GM19023 (cell line): ENCODE results near the gene COL6A1.
A peak's percentile ranks its signal among the peaks of the same experiment; 100 is the strongest.
"Not testable (repeated sequence)": the region's sequence is repeated elsewhere in the genome, so short reads cannot be mapped to it uniquely, and the experiment has no call there.

Experiments
- ATAC-seq: cut with Tn5 transposase; IDR thresholded peaks from one replicate; pipeline ENCODE4 v1.9.1; 2021; ENCODE audit warnings: mild to moderate bottlenecking, moderate library complexity; ENCODE audit not compliant: unreplicated experiment

COL6A1 gene

DNA sequence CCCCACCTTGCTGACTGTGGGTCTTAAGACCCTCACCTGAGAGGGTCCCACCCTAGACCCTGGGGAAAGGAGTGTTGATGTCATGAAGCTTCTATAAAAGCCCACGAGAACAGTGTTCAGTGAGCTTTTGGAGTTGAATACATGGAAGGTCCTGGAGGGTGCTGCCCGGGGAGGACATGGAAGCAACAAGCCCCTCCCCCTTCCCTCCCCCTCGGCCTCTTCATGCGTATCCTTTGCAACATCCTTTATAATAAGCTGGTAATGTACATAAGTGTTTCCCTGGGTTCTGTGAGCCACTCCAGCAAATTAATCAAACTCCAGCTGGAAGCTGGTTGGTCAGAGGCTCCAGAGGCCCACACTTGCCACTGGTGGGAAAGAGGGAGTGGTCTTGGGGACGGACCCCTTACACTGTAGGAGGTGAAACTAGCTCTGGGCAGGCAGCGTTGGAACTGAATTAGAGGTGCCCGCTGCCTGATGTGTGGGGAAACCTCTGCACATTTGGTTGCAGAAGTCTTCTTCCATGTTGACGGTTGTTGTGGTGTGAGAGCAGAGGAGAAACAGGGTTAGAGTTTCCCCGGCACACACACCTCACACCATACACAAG is 14.7 kb upstream of the COL6A1 start:
- ATAC-seq = no peak

- ATAC-seq = no peak
Observed at GRCh38 chr21:45969921-45970673, 11.5 kb upstream of the COL6A1 start.

DNA sequence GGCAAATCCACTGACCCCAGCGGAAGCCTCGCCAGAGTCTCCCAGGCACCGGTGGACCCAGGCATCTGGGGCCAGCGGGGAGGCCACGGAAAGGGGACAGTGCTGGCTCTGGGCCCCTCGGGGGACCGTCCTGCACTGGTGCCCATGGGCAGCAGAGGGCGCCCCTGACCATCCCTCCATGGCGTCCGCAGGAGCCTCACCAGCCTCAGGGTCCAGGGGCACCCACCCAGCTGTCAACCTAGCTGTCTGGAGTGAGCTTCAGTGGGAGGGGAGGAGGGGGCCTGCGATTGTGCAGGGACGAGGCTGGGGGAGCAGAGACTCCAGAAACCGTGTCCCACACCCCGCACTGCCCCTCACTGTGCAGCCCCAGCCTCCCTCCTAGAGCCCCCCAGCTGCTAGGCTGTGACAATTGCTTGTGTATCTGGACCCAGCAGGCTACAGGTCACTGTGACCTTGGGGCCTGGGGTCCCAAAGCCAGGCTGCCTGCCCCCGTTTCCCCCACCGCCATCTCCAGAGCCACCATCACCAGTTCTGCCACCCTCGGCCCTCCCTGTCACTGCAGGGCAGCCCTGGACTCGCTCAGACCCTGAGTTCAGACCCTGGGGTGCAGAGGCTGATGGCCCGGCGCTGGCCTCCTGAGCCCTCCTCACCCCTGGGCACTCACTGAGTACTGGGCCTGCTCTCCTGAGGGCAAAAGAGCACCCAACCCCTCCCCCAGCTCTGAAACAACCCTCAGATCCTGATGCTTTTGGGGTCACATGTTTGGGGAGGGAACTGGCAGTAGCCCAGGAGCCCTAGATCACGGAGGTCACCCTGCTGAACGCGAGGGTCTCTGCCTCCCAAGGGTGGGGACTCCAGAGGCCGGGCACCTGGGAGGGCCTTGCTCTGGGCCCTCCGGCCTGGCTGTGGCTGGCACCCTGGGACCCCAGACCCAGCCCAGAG is 10.6 kb upstream of the COL6A1 start:
- ATAC-seq = no peak

GRCh38 chr21:45971616-45972352 is 9.8 kb upstream of the COL6A1 start:
- no peak for ATAC-seq

- no peak for ATAC-seq
Observed at GRCh38 chr21:45972353-45972715, 9.2 kb upstream of the COL6A1 start.

- ATAC-seq = no peak
Observed at GRCh38 chr21:45972716-45973474, 8.7 kb upstream of the COL6A1 start.

DNA sequence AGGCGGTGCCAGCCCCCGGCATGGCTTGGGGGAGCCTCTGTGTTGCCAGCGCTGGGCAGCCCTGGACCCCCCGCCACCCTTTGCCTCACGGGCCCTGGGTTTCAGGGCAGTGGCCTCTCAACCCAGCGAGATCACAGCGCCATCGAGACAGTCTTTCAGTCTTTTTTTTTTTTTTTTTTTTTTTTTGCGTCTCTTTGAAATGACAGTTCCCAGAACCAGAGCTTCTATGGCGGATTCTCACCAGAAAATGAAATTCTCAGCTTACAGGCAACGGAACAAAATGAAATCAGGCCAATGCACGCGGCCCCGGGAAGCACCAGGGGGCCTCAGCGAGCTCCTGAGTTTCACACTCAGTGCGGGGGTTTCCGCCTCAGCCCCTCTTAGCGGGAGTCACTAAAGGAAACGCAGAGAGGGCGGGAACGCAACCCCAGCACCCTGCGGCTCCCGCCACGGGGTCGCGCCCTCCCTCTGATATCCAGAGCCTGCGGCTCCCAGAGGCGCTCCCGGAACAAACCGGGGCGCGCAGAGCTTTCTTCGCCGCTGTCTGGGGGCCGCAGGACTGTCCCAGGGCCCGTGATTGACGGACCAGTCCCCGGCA is 8.0 kb upstream of the COL6A1 start:
- ATAC-seq = peak; percentile 49

DNA sequence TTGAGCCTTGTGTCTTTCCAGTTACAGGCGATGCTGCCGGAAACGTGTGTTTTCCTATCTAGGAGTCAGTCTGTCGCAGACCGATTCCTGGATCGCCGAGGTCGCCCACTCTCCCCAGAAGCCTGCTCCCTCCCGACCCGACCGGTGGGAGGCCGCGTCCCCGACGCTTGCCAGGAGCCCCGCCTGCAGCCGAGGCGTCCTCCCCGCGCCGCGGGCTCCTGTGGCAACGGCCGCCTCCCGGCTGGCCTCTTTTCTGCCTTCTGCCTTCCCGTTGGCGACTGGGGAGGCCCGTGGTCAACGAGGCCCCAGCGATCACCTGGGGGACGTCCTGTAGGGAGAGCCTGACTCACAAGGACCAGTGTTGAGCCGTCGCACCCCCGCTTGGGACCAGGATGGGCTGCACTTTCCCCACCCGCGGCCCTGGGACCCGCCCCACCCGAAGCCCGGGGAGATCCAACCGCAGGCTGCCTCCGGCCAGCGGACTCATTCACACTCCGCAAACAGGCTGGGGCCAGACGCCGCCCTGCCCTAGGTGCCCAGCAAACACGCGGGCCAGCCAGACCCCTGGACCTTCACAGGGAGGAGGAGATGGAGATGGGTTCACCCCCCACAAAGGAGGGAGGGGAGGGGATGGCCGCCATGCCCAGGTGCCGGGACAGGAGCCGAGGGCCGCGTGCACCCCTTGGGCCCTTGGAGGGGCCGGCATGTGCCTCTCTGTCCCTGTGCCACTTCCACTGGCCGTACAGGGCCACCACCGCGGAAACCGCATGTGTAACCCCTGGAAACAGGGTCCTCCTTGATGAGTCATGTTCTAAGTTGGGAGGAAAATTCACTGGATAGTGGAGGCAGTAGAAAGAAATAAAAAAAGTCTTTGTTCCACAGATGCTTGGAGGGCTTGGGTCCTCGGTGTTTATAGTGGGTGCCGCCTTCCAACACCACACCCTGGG is 7.2 kb upstream of the COL6A1 start:
- ATAC-seq = peak; percentile 9

- no peak for ATAC-seq
Observed at GRCh38 chr21:45975020-45975666, 6.4 kb upstream of the COL6A1 start.

GRCh38 chr21:45975667-45976409 is 5.7 kb upstream of the COL6A1 start:
- ATAC-seq = not testable (repeated sequence)

DNA sequence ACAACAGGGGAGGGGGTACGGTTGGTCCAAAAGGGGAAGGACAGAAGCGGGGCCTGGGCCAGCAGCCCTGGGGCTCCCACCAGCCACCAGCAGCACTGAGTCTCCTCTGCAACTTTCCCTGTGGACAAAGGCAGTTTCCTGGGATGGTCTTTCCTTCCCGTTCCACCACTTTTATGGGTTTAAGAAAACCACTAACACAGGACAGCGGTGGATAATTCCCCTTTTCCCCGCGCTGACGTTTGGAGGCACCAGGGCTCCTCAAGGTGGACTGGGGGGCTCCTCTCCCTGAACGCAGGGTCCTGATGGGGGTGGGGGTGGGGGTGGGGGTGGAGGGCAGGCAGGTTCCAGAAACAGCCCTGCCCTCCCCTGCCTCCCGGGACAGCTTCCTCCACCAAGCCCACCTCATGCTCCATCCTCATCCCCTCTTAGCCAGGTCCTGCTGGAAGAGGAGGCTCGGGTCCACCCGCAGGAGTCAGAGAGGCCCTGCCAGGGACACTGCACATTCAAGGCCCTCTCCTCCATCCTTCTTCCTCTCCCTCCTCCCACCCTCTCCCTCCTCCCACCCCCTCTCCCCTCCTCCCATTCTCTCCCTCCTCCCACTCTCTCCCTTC is 4.8 kb upstream of the COL6A1 start:
- ATAC-seq = no peak

DNA sequence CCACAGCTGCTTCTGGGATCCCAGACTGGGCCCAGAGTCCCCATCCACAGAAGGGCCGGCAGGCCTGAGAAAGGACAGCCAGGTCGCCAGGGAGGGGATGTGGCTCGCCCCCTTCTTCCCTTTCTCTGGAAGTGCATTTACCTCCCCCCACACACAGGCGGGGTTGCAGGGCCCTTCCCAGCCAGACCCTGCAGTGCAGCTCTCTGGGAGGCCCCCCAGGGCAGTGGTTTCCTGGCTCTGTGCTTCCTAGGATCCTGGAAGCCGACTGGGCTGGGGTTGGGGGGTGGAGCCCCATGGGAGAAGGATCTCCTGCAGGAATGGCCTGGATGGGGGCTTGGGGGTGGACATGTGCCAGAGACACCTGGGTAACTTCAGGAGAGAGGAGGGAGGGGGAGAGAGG is 4.2 kb upstream of the COL6A1 start:
- no peak for ATAC-seq

DNA sequence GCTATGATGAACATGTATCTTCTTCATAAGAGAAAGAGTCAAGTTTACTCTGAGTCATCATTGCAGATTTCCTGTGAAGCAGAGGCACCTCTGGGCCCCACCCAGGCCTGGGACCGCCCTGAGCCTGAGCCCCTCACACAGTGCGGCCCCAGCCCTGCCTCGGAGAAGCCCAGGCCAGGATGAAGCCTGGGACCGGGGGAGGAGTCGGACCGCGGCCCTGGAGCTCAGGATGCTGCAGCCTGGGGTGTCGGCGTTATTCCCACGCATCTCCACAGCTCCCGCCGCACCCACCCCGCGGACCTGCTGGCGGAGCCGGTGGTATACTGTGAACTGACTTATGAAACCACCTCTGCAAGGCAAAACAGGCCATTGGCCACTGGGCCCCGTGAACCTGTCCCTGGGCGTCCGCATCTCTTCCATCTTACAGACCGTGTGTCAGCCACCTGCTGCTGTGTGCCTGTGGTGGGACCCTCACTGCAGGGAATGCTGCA is 2.4 kb upstream of the COL6A1 start:
- no peak for ATAC-seq

DNA sequence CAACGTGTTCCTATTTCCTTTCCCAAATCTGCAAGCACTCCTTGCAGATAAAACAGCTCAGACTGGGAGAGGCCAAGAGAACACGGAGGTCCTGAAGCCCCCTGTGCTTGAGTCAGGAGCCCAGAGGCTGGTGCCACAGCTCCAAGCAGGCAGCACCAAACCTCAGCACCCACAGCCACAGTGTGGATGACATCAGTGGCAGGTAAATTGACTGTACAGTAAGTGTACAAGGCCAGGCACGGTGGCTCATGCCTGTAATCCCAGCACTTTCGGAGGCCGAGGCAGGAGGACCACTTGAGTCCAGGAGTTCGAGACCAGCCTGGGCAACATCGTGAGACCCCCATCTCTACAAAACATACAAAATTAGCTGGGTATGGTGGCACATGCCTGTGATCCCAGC is 1.9 kb upstream of the COL6A1 start:
- no peak for ATAC-seq

DNA sequence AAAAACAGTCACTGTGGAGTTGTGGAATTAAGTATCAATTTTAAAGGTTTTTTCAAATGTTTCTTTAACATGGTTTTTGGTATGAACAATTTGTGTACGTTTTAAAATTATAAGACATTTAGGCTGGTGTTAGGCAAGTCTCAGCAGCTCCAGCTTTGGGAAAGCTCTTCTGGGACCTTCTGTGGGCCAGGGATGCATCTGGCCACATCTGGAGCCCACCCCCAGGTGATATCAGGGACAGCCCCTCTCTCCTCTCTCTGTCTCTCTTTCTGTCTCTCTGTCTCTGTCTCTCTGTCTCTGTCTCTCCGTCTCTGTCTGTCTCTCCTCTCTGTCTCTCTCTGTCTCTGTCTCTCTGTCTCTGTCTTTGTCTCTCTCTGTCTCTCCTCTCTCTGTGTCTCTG is 1.3 kb upstream of the COL6A1 start:
- no peak for ATAC-seq

- no peak for ATAC-seq
Observed at GRCh38 chr21:45980697-45981096, 873 bp upstream of the COL6A1 start.
